BE2C (cell line): ENCODE measurements around the gene ANAPC5.

Source experiments
- DNase-seq: peaks from one replicate; pipeline ENCODE4 v3.0.0-alpha.2; 2020
- H3K27me3 ChIP-seq: fragments of 250-450 bp; sonication (Bioruptor Pico); 2 replicates; pipeline ENCODE4 v1.5.1; 2020; ENCODE audit warnings: mild to moderate bottlenecking
- H3K36me3 ChIP-seq: fragments of 250-450 bp; sonication (Bioruptor Pico); 2 replicates; pipeline ENCODE4 v1.5.1; 2020; ENCODE audit warnings: mild to moderate bottlenecking
- H3K4me1 ChIP-seq: fragments of 250-450 bp; sonication (Bioruptor Pico); 2 replicates; pipeline ENCODE4 v1.5.1; 2020
- H3K4me3 ChIP-seq: 2 replicates; pipeline ENCODE4 v1.5.1; 2011; ENCODE audit warnings: low read depth, low read length
- H3K9me3 ChIP-seq: fragments of 250-450 bp; sonication (Bioruptor Pico); 2 replicates; pipeline ENCODE4 v1.5.1; 2020
- CTCF ChIP-seq: IDR thresholded peaks from 2 replicates; pipeline ENCODE4 v1.5.1; 2012; ENCODE audit warnings: mild to moderate bottlenecking, low read depth, low read length

Gene ANAPC5

GRCh38 chr12:121296618-121297434 is 55.4 kb downstream of the ANAPC5 start, which contains the start of gene CAMKK2:
Gene CAMKK2, minus strand, starts transcription at chr12:121296709. Its CDS starts 22,183 bp downstream, at chr12:121274526.
- peak; percentile 89 for DNase-seq
- peak within 1 kb of the TSS; percentile 86 for H3K4me3 ChIP-seq
- no peaks in the 10 kb centered on the region for H3K27me3 ChIP-seq
- peaks cover 3% of the 10 kb centered on the region; the same call in 1 of the 2 replicates for H3K4me1 ChIP-seq
- TF ChIP-seq CTCF: peak; percentile 10; the same call in 1 of the 2 replicates
- H3K36me3 ChIP-seq: peaks cover 8% of the 10 kb centered on the region
- no peaks in the 10 kb centered on the region for H3K9me3 ChIP-seq

DNA sequence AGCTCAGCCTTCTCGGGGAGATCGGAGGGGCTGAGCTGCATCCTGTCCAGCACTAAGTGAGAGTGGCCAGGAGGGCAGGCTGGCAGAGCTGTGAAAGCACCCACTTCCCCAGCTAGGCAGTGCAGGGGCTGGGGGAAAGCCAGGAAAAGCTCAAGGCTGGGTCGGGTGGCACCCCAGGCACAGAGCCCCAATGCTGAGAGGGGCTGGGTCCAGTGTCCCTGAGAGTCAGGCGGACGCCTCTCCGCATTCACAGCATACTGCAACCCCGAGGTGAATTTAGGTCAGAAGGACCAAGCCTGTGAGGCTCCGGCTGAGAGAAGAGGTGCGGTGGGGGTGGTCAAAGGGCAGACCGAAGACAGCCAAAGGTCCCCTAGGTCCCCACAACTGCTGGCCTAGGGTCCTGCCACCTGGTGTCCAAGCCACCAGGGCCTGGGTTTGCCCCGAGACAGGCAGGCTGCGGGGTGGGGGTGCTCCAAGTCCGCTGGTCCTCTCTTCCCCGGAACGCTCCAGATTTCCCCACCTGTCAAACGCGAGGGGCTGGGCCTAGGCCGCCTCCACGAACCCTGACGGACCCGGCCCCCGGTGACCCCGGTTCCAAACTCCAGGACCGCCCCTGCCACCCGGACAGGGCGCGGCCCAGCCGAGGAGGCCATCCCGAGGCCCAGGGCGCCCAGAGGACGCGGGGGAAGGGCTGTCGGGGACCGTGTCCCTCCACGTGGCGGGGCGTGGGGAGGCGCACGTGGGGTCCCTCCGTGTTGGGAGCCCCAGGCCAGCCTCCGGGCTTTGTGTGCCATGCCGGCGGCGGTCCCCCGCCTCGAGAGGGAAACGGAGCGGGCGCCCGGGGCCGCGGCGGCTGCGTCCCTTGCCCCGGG is 56.2 kb downstream of the ANAPC5 start:
- Histone ChIP-seq H3K4me3 (peak overlapping the region; percentile 86), H3K4me1 (peaks cover 3% of the 10 kb centered on the region; the same call in 1 of the 2 replicates), H3K36me3 (peaks cover 13% of the 10 kb centered on the region), H3K9me3 (no peaks in the 10 kb centered on the region), H3K27me3 (no peaks in the 10 kb centered on the region)
- TF ChIP-seq CTCF: 0 out of 2 replicates have a peak, but pooled peaks have one; percentile 8
- DNase-seq: no peak

DNA sequence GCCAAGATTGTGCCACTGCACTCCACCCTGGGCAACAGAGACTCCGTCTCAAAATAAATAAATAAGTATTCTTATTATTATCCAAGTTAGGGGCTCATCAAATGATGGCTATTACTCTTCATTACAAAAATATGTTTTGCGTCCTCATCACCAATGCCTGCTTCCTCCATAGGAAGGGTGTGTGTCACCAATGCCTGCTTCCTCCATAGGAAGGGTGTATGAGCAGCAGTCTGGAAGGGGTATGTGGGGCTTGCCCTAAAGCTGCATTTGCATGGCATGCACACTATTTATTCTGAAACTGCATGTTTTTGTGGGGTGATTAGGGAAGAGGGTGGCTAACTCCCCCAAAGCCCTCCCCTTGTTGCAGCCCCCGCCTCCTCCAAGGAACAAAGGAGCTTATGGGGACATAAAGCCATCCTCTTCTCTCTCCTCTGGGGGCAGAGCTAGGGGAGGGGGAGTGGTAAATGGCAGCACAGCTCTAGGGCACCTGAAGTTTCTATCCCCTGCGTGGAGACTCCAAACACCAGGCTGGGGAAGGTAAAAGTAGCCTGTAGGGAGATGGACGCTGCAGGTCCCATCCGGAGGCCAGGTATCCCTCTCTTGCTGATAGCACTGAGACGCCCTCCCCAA is 57.0 kb downstream of the ANAPC5 start:
- H3K27me3 ChIP-seq: no peaks in the 10 kb centered on the region
- H3K4me1 ChIP-seq: peaks cover 3% of the 10 kb centered on the region; the same call in 1 of the 2 replicates
- H3K4me3 ChIP-seq: peak overlapping the region; percentile 86
- H3K9me3 ChIP-seq: no peaks in the 10 kb centered on the region
- no peak for DNase-seq
- TF ChIP-seq CTCF: no peak
- peaks cover 18% of the 10 kb centered on the region for H3K36me3 ChIP-seq

DNA sequence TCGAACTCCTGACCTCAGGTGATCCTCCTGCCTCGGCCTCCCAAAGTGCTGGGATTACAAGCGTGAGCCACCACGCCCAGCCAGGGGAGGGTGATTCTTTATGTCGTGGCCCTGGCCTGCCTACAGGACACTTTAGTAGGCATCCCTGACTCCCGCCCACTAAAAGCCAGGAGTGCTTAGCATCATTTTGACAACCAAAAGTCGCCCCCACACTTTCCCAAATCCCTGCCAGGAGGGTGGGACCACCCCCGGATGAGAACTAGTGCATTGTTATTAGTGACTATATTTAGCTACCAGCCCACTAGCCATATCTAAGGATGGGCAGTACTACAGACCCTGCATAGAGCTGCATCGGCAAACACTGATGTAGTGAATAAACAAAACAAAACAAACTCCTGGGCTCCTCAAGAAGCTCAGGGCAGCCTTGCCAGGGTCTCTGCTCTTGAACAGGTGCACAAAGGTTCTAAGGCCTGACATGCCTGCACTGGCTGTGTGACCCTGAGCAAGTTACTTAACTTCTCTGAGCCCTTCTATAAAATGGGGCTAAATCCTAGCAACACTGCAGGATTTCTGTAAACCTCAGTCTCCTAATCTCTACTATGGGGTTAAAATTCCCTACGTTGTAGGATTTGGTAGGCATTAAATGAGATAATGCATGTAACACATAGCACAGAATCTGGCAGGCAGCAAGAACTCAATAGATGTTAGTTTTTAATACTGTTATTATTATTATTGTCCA is 57.9 kb downstream of the ANAPC5 start:
- no peak overlapping the region for H3K4me3 ChIP-seq
- no peak for TF ChIP-seq CTCF

GRCh38 chr12:121293603-121294002 is 58.6 kb downstream of the ANAPC5 start:
- Histone ChIP-seq H3K36me3 (peaks cover 18% of the 10 kb centered on the region), H3K27me3 (no peaks in the 10 kb centered on the region), H3K4me1 (peaks cover 3% of the 10 kb centered on the region; the same call in 1 of the 2 replicates), H3K4me3 (no peak overlapping the region), H3K9me3 (no peaks in the 10 kb centered on the region)
- no peak for DNase-seq
- TF ChIP-seq CTCF: no peak

More for the DNA sequence above, 57.9 kb downstream of the ANAPC5 start:
- peaks cover 18% of the 10 kb centered on the region for H3K36me3 ChIP-seq
- DNase-seq: no peak
- no peaks in the 10 kb centered on the region for H3K27me3 ChIP-seq
- H3K9me3 ChIP-seq: no peaks in the 10 kb centered on the region
- peaks cover 3% of the 10 kb centered on the region; the same call in 1 of the 2 replicates for H3K4me1 ChIP-seq
